Epidermal melanocyte (primary cell): ENCODE results near the gene CCND1.
A peak's percentile ranks its signal among the peaks of the same experiment; 100 is the strongest.
"Not testable (repeated sequence)": the region's sequence is repeated elsewhere in the genome, so short reads cannot be mapped to it uniquely, and the experiment has no call there.

Experiments used
- DNase-seq: peaks from one replicate; pipeline ENCODE4 v3.0.0; 2011; ENCODE audit warnings: low spot score; ENCODE audit not compliant: insufficient read length

CCND1 gene

GRCh38 chr11:69617682-69618081, 23.3 kb upstream of the CCND1 start:
- DNase-seq, result no peak

GRCh38 chr11:69618237-69618636, 22.7 kb upstream of the CCND1 start:
- no peak for DNase-seq

GRCh38 chr11:69620683-69621290, 20.2 kb upstream of the CCND1 start:
- DNase-seq, result no peak

GRCh38 chr11:69622097-69622681, 18.8 kb upstream of the CCND1 start:
- not testable (repeated sequence) for DNase-seq

GRCh38 chr11:69624293-69624692, 16.7 kb upstream of the CCND1 start:
- no peak for DNase-seq

GRCh38 chr11:69625476-69625875, 15.5 kb upstream of the CCND1 start:
- no peak for DNase-seq

GRCh38 chr11:69627551-69627950, 13.4 kb upstream of the CCND1 start:
- DNase-seq, result no peak

GRCh38 chr11:69630017-69630416, 10.9 kb upstream of the CCND1 start:
- DNase-seq, result no peak

- no peak for DNase-seq
These were observed 10.5 kb upstream of the CCND1 start for GRCh38 chr11:69630424-69630823.

- no peak for DNase-seq
These were observed 8.1 kb upstream of the CCND1 start for GRCh38 chr11:69632900-69633299.

GRCh38 chr11:69634069-69634468, 6.9 kb upstream of the CCND1 start:
- DNase-seq, result no peak

GRCh38 chr11:69634590-69634989, 6.4 kb upstream of the CCND1 start:
- DNase-seq, result no peak

- DNase-seq, result no peak
These were observed 5.8 kb upstream of the CCND1 start for GRCh38 chr11:69635195-69635594.

- no peak for DNase-seq
These were observed 5.0 kb upstream of the CCND1 start for GRCh38 chr11:69635804-69636511.

- peak; percentile 79 for DNase-seq
These were observed 4.3 kb upstream of the CCND1 start for GRCh38 chr11:69636512-69637197.

GRCh38 chr11:69637198-69637940, 3.6 kb upstream of the CCND1 start:
- DNase-seq, result no peak

GRCh38 chr11:69637941-69638871, 2.8 kb upstream of the CCND1 start:
- DNase-seq, result no peak

GRCh38 chr11:69638941-69639681, 1.8 kb upstream of the CCND1 start:
- DNase-seq, result peak; percentile 94

- no peak for DNase-seq
These were observed 1.1 kb upstream of the CCND1 start for GRCh38 chr11:69639831-69640230.
